DOHH2 (cell line): Measurements from ENCODE around the gene TYMS.

Source experiments
- H3F3A ChIP-seq: fragments of 200-600 bp; sonication (generic), shearing (Covaris generic); 2 replicates; pipeline ENCODE4 v1.6.0; 2016; ENCODE audit warnings: antibody characterized with exemption, mild to moderate bottlenecking; ENCODE audit not compliant: control insufficient read depth, insufficient read depth
- H3K27ac ChIP-seq: fragments of 200-600 bp; sonication (generic); 2 replicates; pipeline ENCODE4 v1.5.1; 2014; ENCODE audit warnings: low read depth, mild to moderate bottlenecking, low read length, moderate library complexity
- H3K27me3 ChIP-seq: fragments of 200-600 bp; sonication (generic); 2 replicates; pipeline ENCODE4 v1.6.1; 2014; ENCODE audit warnings: mild to moderate bottlenecking, low read length, mixed read lengths; ENCODE audit not compliant: control insufficient read depth
- H3K36me3 ChIP-seq: fragments of 200-600 bp; sonication (generic); 2 replicates; pipeline ENCODE4 v1.6.1; 2014; ENCODE audit warnings: mild to moderate bottlenecking, low read length, moderate library complexity, mixed read lengths; ENCODE audit not compliant: control insufficient read depth
- H3K4me1 ChIP-seq: fragments of 200-600 bp; sonication (generic); 2 replicates; pipeline ENCODE4 v1.6.1; 2014; ENCODE audit warnings: mild to moderate bottlenecking, low read length, mixed read lengths; ENCODE audit not compliant: control insufficient read depth
- H3K4me2 ChIP-seq: fragments of 200-600 bp; sonication (generic); 2 replicates; pipeline ENCODE4 v1.6.0; 2014; ENCODE audit warnings: mild to moderate bottlenecking, low read length, moderate library complexity
- H3K4me3 ChIP-seq: fragments of 200-600 bp; sonication (generic); 2 replicates; pipeline ENCODE4 v1.5.1; 2014; ENCODE audit warnings: mild to moderate bottlenecking, low read length, mixed read lengths
- H3K79me2 ChIP-seq: fragments of 200-600 bp; sonication (generic); 2 replicates; pipeline ENCODE4 v1.6.1; 2014; ENCODE audit warnings: mild to moderate bottlenecking, low read length, mixed read lengths; ENCODE audit not compliant: control insufficient read depth
- H3K9me2 ChIP-seq: fragments of 200-600 bp; sonication (generic); replicated peaks from 2 replicates; pipeline ENCODE4 v1.6.1; 2014; ENCODE audit warnings: mild to moderate bottlenecking, low read length, mixed read lengths; ENCODE audit not compliant: control insufficient read depth
- H3K9me3 ChIP-seq: fragments of 200-600 bp; sonication (generic); 2 replicates; pipeline ENCODE4 v1.6.1; 2014; ENCODE audit warnings: antibody characterized with exemption, low read length, mixed read lengths; ENCODE audit not compliant: control insufficient read depth, insufficient read depth
- H4K20me1 ChIP-seq: fragments of 200-600 bp; sonication (generic); 2 replicates; pipeline ENCODE4 v1.6.0; 2014; ENCODE audit warnings: low read depth, mild to moderate bottlenecking, antibody characterized with exemption, low read length, moderate library complexity; ENCODE audit not compliant: control insufficient read depth, insufficient read depth
- EZH2phosphoT487 ChIP-seq: fragments of 200-600 bp; sonication (generic); IDR thresholded peaks from 2 replicates; pipeline ENCODE4 v1.6.1; 2017; ENCODE audit warnings: borderline replicate concordance, mild to moderate bottlenecking, antibody characterized with exemption, low read length, moderate library complexity, mixed read lengths
- TF ChIP-seq, protein P1 (sequence below): fragments of 200-600 bp; sonication (generic); IDR thresholded peaks from one replicate; pipeline ENCODE4 v1.5.1; 2014; ENCODE audit warnings: antibody characterized with exemption, mild to moderate bottlenecking, low read depth, low read length; ENCODE audit not compliant: poor library complexity, severe bottlenecking

TYMS gene

GRCh38 chr18:709771-710170 lies 52.3 kb downstream of the TYMS start:
- H3K9me2 ChIP-seq = no peaks in the 10 kb centered on the region
- H4K20me1 ChIP-seq = no peaks in the 10 kb centered on the region
- peaks cover 47% of the 10 kb centered on the region for H3K79me2 ChIP-seq
- no peak overlapping the region for H3K4me3 ChIP-seq
- H3F3A ChIP-seq = no peaks in the 10 kb centered on the region
- H3K36me3 ChIP-seq = peaks cover 16% of the 10 kb centered on the region
- no peak overlapping the region for H3K4me2 ChIP-seq
- peaks cover 30% of the 10 kb centered on the region for H3K4me1 ChIP-seq
- no peaks in the 10 kb centered on the region for H3K9me3 ChIP-seq
- no peak overlapping the region for H3K27ac ChIP-seq
- peaks cover 3% of the 10 kb centered on the region; the same call in 1 of the 2 replicates for H3K27me3 ChIP-seq
- TF ChIP-seq, protein P1, sequence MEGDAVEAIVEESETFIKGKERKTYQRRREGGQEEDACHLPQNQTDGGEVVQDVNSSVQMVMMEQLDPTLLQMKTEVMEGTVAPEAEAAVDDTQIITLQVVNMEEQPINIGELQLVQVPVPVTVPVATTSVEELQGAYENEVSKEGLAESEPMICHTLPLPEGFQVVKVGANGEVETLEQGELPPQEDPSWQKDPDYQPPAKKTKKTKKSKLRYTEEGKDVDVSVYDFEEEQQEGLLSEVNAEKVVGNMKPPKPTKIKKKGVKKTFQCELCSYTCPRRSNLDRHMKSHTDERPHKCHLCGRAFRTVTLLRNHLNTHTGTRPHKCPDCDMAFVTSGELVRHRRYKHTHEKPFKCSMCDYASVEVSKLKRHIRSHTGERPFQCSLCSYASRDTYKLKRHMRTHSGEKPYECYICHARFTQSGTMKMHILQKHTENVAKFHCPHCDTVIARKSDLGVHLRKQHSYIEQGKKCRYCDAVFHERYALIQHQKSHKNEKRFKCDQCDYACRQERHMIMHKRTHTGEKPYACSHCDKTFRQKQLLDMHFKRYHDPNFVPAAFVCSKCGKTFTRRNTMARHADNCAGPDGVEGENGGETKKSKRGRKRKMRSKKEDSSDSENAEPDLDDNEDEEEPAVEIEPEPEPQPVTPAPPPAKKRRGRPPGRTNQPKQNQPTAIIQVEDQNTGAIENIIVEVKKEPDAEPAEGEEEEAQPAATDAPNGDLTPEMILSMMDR = no peak
- no peak for TF ChIP-seq EZH2phosphoT487

DNA sequence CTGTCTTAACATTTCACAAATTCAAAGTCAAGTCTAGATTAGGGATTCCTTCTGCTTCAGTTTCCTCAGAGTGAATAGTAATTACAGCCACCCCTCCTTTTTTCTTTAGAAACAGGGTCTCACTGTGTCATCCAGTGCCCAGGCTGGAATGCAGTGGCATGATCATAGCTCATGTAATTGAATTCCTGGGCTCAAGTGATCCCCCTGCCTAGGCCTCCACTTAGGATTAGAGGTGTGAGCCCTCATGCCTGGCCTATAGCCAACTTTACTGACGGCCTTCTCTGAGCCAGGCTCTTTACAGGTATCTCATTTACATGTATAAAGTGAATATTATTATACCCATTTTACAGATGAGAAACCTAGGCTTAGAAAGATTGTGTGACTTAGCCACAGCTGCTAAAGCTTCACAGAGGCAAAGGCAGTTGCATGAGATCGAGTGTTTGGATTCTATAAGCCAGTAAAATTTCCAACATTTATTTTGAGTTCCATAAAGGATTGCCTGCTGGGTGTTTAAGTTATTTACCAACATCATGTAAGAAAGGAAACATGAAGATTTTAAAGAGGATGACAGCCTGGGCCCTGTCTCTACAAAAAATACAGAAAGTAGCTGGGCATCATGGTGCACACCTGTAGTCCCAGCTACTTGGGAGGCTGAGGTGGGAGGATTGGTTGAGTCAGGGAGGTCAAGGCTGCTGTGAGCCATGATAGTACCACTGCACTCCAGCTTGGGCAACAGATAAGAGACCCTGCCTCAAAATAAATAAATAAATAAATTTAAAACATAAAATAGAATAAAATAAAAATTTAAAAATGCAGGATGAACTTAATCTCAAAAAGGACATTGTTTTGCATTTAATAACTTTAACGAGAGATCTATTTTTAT lies 53.2 kb downstream of the TYMS start:
- H3K27ac ChIP-seq = no peak overlapping the region
- H3K27me3 ChIP-seq = peaks cover 8% of the 10 kb centered on the region; the same call in 1 of the 2 replicates
- peaks cover 30% of the 10 kb centered on the region for H3K4me1 ChIP-seq
- no peaks in the 10 kb centered on the region for H3F3A ChIP-seq
- no peaks in the 10 kb centered on the region for H4K20me1 ChIP-seq
- peaks cover 16% of the 10 kb centered on the region for H3K36me3 ChIP-seq
- no peaks in the 10 kb centered on the region for H3K9me2 ChIP-seq
- H3K4me2 ChIP-seq = peak overlapping the region; percentile 84
- H3K9me3 ChIP-seq = no peaks in the 10 kb centered on the region
- H3K79me2 ChIP-seq = peaks cover 47% of the 10 kb centered on the region
- TF ChIP-seq, protein P1 = no peak
- no peak for TF ChIP-seq EZH2phosphoT487
- peak overlapping the region; percentile 85 for H3K4me3 ChIP-seq

GRCh38 chr18:711310-711656 lies 53.8 kb downstream of the TYMS start:
- H3K9me3 ChIP-seq = no peaks in the 10 kb centered on the region
- H3F3A ChIP-seq = no peaks in the 10 kb centered on the region
- peaks cover 12% of the 10 kb centered on the region; the same call in 1 of the 2 replicates for H3K27me3 ChIP-seq
- H3K79me2 ChIP-seq = peaks cover 45% of the 10 kb centered on the region
- peak overlapping the region; percentile 84 for H3K4me2 ChIP-seq
- H3K4me1 ChIP-seq = peaks cover 30% of the 10 kb centered on the region
- H4K20me1 ChIP-seq = no peaks in the 10 kb centered on the region
- H3K36me3 ChIP-seq = peaks cover 16% of the 10 kb centered on the region
- peak overlapping the region; percentile 85 for H3K4me3 ChIP-seq
- TF ChIP-seq EZH2phosphoT487 = no peak
- TF ChIP-seq, protein P1 = no peak
- H3K9me2 ChIP-seq = no peaks in the 10 kb centered on the region
- no peak overlapping the region for H3K27ac ChIP-seq
